ENCODE measurements around the gene BPIFB3.
A peak's percentile ranks its signal among the peaks of the same experiment; 100 is the strongest.
"Not testable (repeated sequence)": the region's sequence is repeated elsewhere in the genome, so short reads cannot be mapped to it uniquely, and the experiment has no call there.

BPIFB3 gene

GRCh38 chr20:33092361-33092760, 38.7 kb downstream of the BPIFB3 start:
- Histone ChIP-seq H3K27ac (ENCODE audit: poor library complexity, severe bottlenecking) (no peak overlapping the region), H3K27me3 (ENCODE audit: insufficient read depth, poor library complexity, severe bottlenecking) (no peaks in the 10 kb centered on the region), H3K4me3 (ENCODE audit: severe bottlenecking) (no peak overlapping the region), H3K4me1 (ENCODE audit: insufficient read depth, poor library complexity, severe bottlenecking) (no peaks in the 10 kb centered on the region), H3K36me3 (ENCODE audit: low read depth) (no peaks in the 10 kb centered on the region), H3K9me3 (ENCODE audit: severe bottlenecking) (no peaks in the 10 kb centered on the region)
- TF ChIP-seq CTCF (IDR thresholded peaks at IDR 0.05; ENCODE audit: poor library complexity, severe bottlenecking), result no peak
- ATAC-seq (ENCODE audit: low read depth), result no peak; the same call in 2 of the 3 replicates
- DNase-seq (ENCODE audit: low spot score), result no peak

DNA sequence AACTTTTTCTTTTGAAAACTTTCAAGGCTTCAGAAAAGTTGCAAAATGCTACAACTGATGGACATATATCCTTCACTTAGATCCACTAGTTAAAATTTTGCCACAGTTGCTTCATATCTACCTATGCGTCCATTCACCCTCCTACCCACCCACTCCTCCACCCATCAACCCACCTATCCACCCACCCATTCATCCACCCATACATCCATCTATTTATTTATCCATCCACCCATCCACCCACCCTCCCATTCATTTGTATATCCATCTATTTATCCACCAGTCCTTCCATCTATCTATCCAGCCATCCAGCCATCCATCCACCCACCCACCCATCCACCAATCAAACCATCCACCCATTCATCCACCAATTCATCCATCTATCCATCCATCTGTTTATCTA, 39.4 kb downstream of the BPIFB3 start:
- H3K9me3 ChIP-seq (ENCODE audit: severe bottlenecking), result no peaks in the 10 kb centered on the region
- no peaks in the 10 kb centered on the region for H3K36me3 ChIP-seq (ENCODE audit: low read depth)
- H3K27ac ChIP-seq (ENCODE audit: poor library complexity, severe bottlenecking), result no peak overlapping the region
- no peak overlapping the region for H3K4me3 ChIP-seq (ENCODE audit: severe bottlenecking)
- H3K4me1 ChIP-seq (ENCODE audit: insufficient read depth, poor library complexity, severe bottlenecking), result no peaks in the 10 kb centered on the region
- no peaks in the 10 kb centered on the region for H3K27me3 ChIP-seq (ENCODE audit: insufficient read depth, poor library complexity, severe bottlenecking)
- no peak for TF ChIP-seq CTCF (IDR thresholded peaks at IDR 0.05; ENCODE audit: poor library complexity, severe bottlenecking)
- ATAC-seq (ENCODE audit: low read depth), result no peak
- DNase-seq (ENCODE audit: low spot score), result no peak

GRCh38 chr20:33093582-33093981, 39.9 kb downstream of the BPIFB3 start:
- Histone ChIP-seq H3K4me1 (ENCODE audit: insufficient read depth, poor library complexity, severe bottlenecking) (no peaks in the 10 kb centered on the region), H3K4me3 (ENCODE audit: severe bottlenecking) (no peak overlapping the region), H3K27ac (ENCODE audit: poor library complexity, severe bottlenecking) (no peak overlapping the region), H3K36me3 (ENCODE audit: low read depth) (no peaks in the 10 kb centered on the region), H3K27me3 (ENCODE audit: insufficient read depth, poor library complexity, severe bottlenecking) (no peaks in the 10 kb centered on the region), H3K9me3 (ENCODE audit: severe bottlenecking) (no peaks in the 10 kb centered on the region)
- ATAC-seq (ENCODE audit: low read depth) (no peak), DNase-seq (ENCODE audit: low spot score) (no peak)
- TF ChIP-seq CTCF (IDR thresholded peaks at IDR 0.05; ENCODE audit: poor library complexity, severe bottlenecking), result no peak

GRCh38 chr20:33095249-33095648, 41.5 kb downstream of the BPIFB3 start:
- no peaks in the 10 kb centered on the region for H3K4me1 ChIP-seq (ENCODE audit: insufficient read depth, poor library complexity, severe bottlenecking)
- no peaks in the 10 kb centered on the region for H3K36me3 ChIP-seq (ENCODE audit: low read depth)
- no peaks in the 10 kb centered on the region for H3K9me3 ChIP-seq (ENCODE audit: severe bottlenecking)
- H3K4me3 ChIP-seq (ENCODE audit: severe bottlenecking), result no peak overlapping the region
- TF ChIP-seq CTCF (IDR thresholded peaks at IDR 0.05; ENCODE audit: poor library complexity, severe bottlenecking), result no peak
- DNase-seq (ENCODE audit: low spot score) (no peak), ATAC-seq (ENCODE audit: low read depth) (no peak)
- no peak overlapping the region for H3K27ac ChIP-seq (ENCODE audit: poor library complexity, severe bottlenecking)
- H3K27me3 ChIP-seq (ENCODE audit: insufficient read depth, poor library complexity, severe bottlenecking), result no peaks in the 10 kb centered on the region

GRCh38 chr20:33095902-33096584, 42.3 kb downstream of the BPIFB3 start:
- not testable (repeated sequence) for H3K4me3 ChIP-seq (ENCODE audit: severe bottlenecking); DNase-seq (ENCODE audit: low spot score); H3K9me3 ChIP-seq (ENCODE audit: severe bottlenecking); H3K27me3 ChIP-seq (ENCODE audit: insufficient read depth, poor library complexity, severe bottlenecking); H3K36me3 ChIP-seq (ENCODE audit: low read depth); H3K27ac ChIP-seq (ENCODE audit: poor library complexity, severe bottlenecking); H3K4me1 ChIP-seq (ENCODE audit: insufficient read depth, poor library complexity, severe bottlenecking)
- TF ChIP-seq CTCF (IDR thresholded peaks at IDR 0.05; ENCODE audit: poor library complexity, severe bottlenecking), result peak; percentile 100
- ATAC-seq (ENCODE audit: low read depth), result peak; percentile 85
